CD14-positive monocyte (primary cell): Measurements from ENCODE around the gene CD6. TPM values are rescaled to one million over a fixed set of nuclear protein-coding genes. Genes with fewer than 3 reads are reported as not detected.

Experiments
- DNase-seq, 3 donors: peaks; one replicate each; pipeline ENCODE4 v3.0.0-alpha.2; 2011 to 2022
- H2AFZ ChIP-seq: 2 replicates; pipeline ENCODE4 v1.6.0; 2012; ENCODE audit warnings: mild to moderate bottlenecking, low read depth, low read length, inconsistent platforms; ENCODE audit not compliant: insufficient read depth, poor library complexity, severe bottlenecking
- H3K27ac ChIP-seq, 2 donors: 1 replicate in 1 of 2; 2 replicates in 1 of 2; pipeline ENCODE4 v1.5.1; 2012 to 2013; ENCODE audit warnings: low read length in 2 of 2, control low read depth in 1 of 2, inconsistent platforms in 1 of 2, low read depth in 1 of 2, mild to moderate bottlenecking in 1 of 2
- H3K27me3 ChIP-seq, 2 donors: one replicate each; pipeline versions ENCODE4 v1.6.0 to v1.6.1; 2011 to 2013; ENCODE audit warnings: low read length in 2 of 2; ENCODE audit not compliant: control insufficient read depth in 2 of 2, insufficient read depth in 2 of 2
- H3K36me3 ChIP-seq, 2 donors: replicated peaks in 1 of 2; 1 replicate in 1 of 2; 2 replicates in 1 of 2; pipeline versions ENCODE4 v1.5.1 to v1.6.1; 2012 to 2013; ENCODE audit warnings: low read length in 2 of 2, control low read depth in 1 of 2, inconsistent platforms in 1 of 2, mild to moderate bottlenecking in 1 of 2; ENCODE audit not compliant: insufficient read depth in 2 of 2, control insufficient read depth in 1 of 2
- H3K4me1 ChIP-seq, 2 donors: 1 replicate in 1 of 2; 2 replicates in 1 of 2; pipeline versions ENCODE4 v1.5.1 to v1.6.1; 2012 to 2013; ENCODE audit warnings: low read length in 2 of 2, control low read depth in 1 of 2, inconsistent platforms in 1 of 2, mild to moderate bottlenecking in 1 of 2, moderate library complexity in 1 of 2; ENCODE audit not compliant: insufficient read depth in 2 of 2, control insufficient read depth in 1 of 2
- H3K4me2 ChIP-seq: replicated peaks from 2 replicates; pipeline ENCODE3; 2012; ENCODE audit warnings: low read length, moderate library complexity, mild to moderate bottlenecking; ENCODE audit not compliant: poor library complexity, severe bottlenecking; ENCODE audit errors: extremely low read depth
- H3K4me3 ChIP-seq, 3 experiments: fragments of 200-600 bp in 1 of 3; sonication (generic) in 1 of 3; replicated peaks in 1 of 3; 1 replicate in 2 of 3; 2 replicates in 1 of 3; pipeline ENCODE4 v1.5.1; 2011 to 2013; ENCODE audit warnings: low read length in 3 of 3, mild to moderate bottlenecking in 3 of 3, control low read depth in 2 of 3, low read depth in 2 of 3, inconsistent platforms in 1 of 3, moderate library complexity in 1 of 3
- H3K79me2 ChIP-seq: 2 replicates; pipeline ENCODE4 v1.6.0; 2012; ENCODE audit warnings: mild to moderate bottlenecking, control low read depth, inconsistent platforms, low read length, moderate library complexity; ENCODE audit not compliant: insufficient read depth
- H3K9ac ChIP-seq: 2 replicates; pipeline ENCODE4 v1.6.0; 2017; ENCODE audit warnings: low read length, mild to moderate bottlenecking; ENCODE audit not compliant: insufficient read depth, poor library complexity, severe bottlenecking
- H3K9me3 ChIP-seq, 2 donors: replicated peaks in 1 of 2; 1 replicate in 1 of 2; 2 replicates in 1 of 2; pipeline versions ENCODE4 v1.5.1 to v1.6.1; 2012 to 2013; ENCODE audit warnings: low read length in 2 of 2, control low read depth in 1 of 2; ENCODE audit not compliant: control insufficient read depth in 1 of 2, insufficient read depth in 1 of 2
- H4K20me1 ChIP-seq: 2 replicates; pipeline ENCODE4 v1.6.0; 2012; ENCODE audit warnings: mild to moderate bottlenecking, low read length, control low read depth, moderate library complexity; ENCODE audit not compliant: insufficient read depth
- H3K27ac Mint-ChIP-seq, 7 donors: one replicate each; pipeline ENCODE4 v1.8.0; 2020; ENCODE audit warnings: mild to moderate bottlenecking in 7 of 7, mixed read lengths in 7 of 7, moderate library complexity in 6 of 7, inconsistent platforms in 2 of 7
- H3K27me3 Mint-ChIP-seq, 3 donors: one replicate each; pipeline ENCODE4 v1.8.0; 2021 to 2022; ENCODE audit warnings: low read depth in 3 of 3, mild to moderate bottlenecking in 3 of 3, mixed read lengths in 3 of 3, moderate library complexity in 3 of 3, inconsistent platforms in 1 of 3
- H3K36me3 Mint-ChIP-seq, 2 donors: one replicate each; pipeline ENCODE4 v1.8.0; 2020; ENCODE audit warnings: mixed read lengths in 2 of 2, inconsistent platforms in 1 of 2, mild to moderate bottlenecking in 1 of 2
- H3K4me1 Mint-ChIP-seq: one replicate; pipeline ENCODE4 v1.8.0; 2020; ENCODE audit warnings: mild to moderate bottlenecking, mixed read lengths
- H3K4me3 Mint-ChIP-seq, 2 donors: one replicate each; pipeline ENCODE4 v1.8.0; 2020; ENCODE audit warnings: mild to moderate bottlenecking in 2 of 2, mixed read lengths in 2 of 2, moderate library complexity in 1 of 2
- H3K9me3 Mint-ChIP-seq, 7 donors: one replicate each; pipeline ENCODE4 v1.8.0; 2020 to 2022; ENCODE audit warnings: mixed read lengths in 7 of 7, mild to moderate bottlenecking in 6 of 7, moderate library complexity in 6 of 7, inconsistent platforms in 2 of 7
- WGBS: methylation state at CpG from one replicate; pipeline ENCODE4 v1.1.5; 2013; ENCODE audit warnings: missing lambda C conversion rate; ENCODE audit not compliant: insufficient coverage; 5-methylcytosine and 5-hydroxymethylcytosine counted together
- intact Hi-C, 2 donors: fragments of 100-400 bp; cut with micrococcal nuclease; formaldehyde crosslinking; loops; one replicate each; pipeline versions ENCODE4 v1.15.0 to v1.15.1; 2023
- polyA plus RNA-seq, 3 donors: library from polyadenylated mRNA; depleted of rRNA in 1 of 3; unstranded in 2 of 3; stranded (reverse) in 1 of 3; fragments of 300-500 nt in 2 of 3; fragments of >200 nt in 1 of 3; fragmentation: Illumina TruSeq in 2 of 3; gene quantifications; 1 replicate in 2 of 3; 2 replicates in 1 of 3; pipeline ENCODE4 v1.2.3, GENCODE V29; 2012 to 2021
- TF ChIP-seq, protein P1 (sequence below): fragments of 200-600 bp; IDR thresholded peaks from one replicate; pipeline ENCODE4 v1.8.0; 2022; ENCODE audit warnings: antibody characterized with exemption, mild to moderate bottlenecking

The CD6 gene
- polyA plus RNA-seq, 3 donors, result 0.09 to 0.39 (median 0.39) TPM

DNA sequence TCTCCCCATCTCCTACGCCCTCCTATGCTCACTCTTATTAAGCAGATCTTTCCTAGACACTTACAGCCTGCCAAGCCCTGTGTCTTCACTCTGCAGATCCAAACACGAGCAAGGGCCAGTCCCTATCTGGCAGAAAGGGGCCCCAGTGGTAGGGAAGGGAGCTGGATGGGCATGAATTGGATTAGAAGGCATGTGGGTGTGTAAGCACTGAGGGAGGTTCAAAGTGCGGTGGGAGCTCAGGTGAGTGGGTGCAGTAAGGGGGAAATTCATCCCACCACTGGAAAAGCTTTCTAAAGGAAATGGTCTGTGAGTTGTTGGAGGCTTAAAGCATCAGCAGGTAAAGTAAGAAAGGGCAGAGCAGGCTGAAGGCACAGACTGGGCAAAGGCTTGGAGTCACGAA is 41.7 kb upstream of the CD6 start:
- Histone ChIP-seq H3K4me2 (no peak overlapping the region), H3K36me3 (no peaks in the 10 kb centered on the region), H3K4me1 (peaks cover 6 to 7% of the 10 kb centered on the region in 2 donors), H3K9me3 (peaks cover 0 to 9% of the 10 kb centered on the region in 2 donors), H3K4me3 (no peak overlapping the region), H3K27ac (no peak overlapping the region), H2AFZ (no peak overlapping the region), H3K27me3 (peaks cover 17 to 38% of the 10 kb centered on the region in 2 donors), H4K20me1 (peaks cover 8% of the 10 kb centered on the region), H3K9ac (no peak overlapping the region), H3K79me2 (no peaks in the 10 kb centered on the region)
- no peaks in the 10 kb centered on the region for H3K36me3 Mint-ChIP-seq
- intact Hi-C loops, result no loop called here
- no peak for DNase-seq
- peak overlapping the region in 1 of 2 donors; percentile 48 for H3K4me3 Mint-ChIP-seq
- peaks cover 0 to 5% (median 4%) of the 10 kb centered on the region in 7 donors for H3K9me3 Mint-ChIP-seq
- H3K27me3 Mint-ChIP-seq, result peaks cover 50 to 59% (median 58%) of the 10 kb centered on the region in 3 donors
- WGBS, result 96% methylated on average over 2 of the region's 4 CpGs
- no peak overlapping the region for H3K27ac Mint-ChIP-seq
- TF ChIP-seq, protein P1, sequence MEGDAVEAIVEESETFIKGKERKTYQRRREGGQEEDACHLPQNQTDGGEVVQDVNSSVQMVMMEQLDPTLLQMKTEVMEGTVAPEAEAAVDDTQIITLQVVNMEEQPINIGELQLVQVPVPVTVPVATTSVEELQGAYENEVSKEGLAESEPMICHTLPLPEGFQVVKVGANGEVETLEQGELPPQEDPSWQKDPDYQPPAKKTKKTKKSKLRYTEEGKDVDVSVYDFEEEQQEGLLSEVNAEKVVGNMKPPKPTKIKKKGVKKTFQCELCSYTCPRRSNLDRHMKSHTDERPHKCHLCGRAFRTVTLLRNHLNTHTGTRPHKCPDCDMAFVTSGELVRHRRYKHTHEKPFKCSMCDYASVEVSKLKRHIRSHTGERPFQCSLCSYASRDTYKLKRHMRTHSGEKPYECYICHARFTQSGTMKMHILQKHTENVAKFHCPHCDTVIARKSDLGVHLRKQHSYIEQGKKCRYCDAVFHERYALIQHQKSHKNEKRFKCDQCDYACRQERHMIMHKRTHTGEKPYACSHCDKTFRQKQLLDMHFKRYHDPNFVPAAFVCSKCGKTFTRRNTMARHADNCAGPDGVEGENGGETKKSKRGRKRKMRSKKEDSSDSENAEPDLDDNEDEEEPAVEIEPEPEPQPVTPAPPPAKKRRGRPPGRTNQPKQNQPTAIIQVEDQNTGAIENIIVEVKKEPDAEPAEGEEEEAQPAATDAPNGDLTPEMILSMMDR, result no peak
- peaks cover 8% of the 10 kb centered on the region for H3K4me1 Mint-ChIP-seq

DNA sequence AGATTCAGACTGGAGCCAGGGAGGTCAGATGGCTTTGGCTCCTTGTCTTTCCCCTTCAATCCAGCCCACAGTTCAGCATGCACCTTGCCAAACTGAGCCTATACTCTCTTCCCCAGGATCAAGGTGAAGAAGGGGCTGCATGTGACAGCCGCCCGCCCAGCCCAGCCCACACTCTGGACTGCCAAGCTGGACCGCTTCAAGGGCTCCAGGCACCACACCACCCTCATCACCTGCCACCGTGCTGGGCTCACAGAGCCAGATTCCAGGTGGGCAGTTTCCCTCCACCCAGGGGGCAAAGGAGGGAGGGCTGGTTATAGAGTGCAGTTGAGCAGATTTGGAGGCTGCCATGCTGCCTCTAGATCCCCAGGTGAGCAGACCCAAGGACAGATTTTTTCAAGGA is 41.1 kb upstream of the CD6 start:
- Histone ChIP-seq H3K9me3 (peaks cover 0 to 3% of the 10 kb centered on the region in 2 donors), H3K9ac (no peak overlapping the region), H3K79me2 (no peaks in the 10 kb centered on the region), H3K27me3 (peaks cover 10 to 32% of the 10 kb centered on the region in 2 donors), H3K4me3 (no peak overlapping the region), H3K4me2 (no peak overlapping the region), H3K27ac (no peak overlapping the region), H2AFZ (no peak overlapping the region), H3K36me3 (no peaks in the 10 kb centered on the region), H3K4me1 (peaks cover under 1% of the 10 kb centered on the region in 2 donors), H4K20me1 (peaks cover 15% of the 10 kb centered on the region)
- no peak for DNase-seq
- intact Hi-C loops, result no loop called here
- peaks cover 43 to 53% (median 53%) of the 10 kb centered on the region in 3 donors for H3K27me3 Mint-ChIP-seq
- WGBS, result no CpG with 5 or more reads among the region's 4 CpGs
- peak overlapping the region in 1 of 2 donors; percentile 40 for H3K4me3 Mint-ChIP-seq
- peaks cover 0 to 5% (median 0%) of the 10 kb centered on the region in 7 donors for H3K9me3 Mint-ChIP-seq
- H3K4me1 Mint-ChIP-seq, result peaks cover 2% of the 10 kb centered on the region
- H3K36me3 Mint-ChIP-seq, result no peaks in the 10 kb centered on the region
- TF ChIP-seq, protein P1, result no peak
- H3K27ac Mint-ChIP-seq, result no peak overlapping the region
